ENCODE results near the gene BEX2. TPM values are rescaled to one million over a fixed set of nuclear protein-coding genes. Genes with fewer than 3 reads are reported as not detected.
A peak's percentile ranks its signal among the peaks of the same experiment; 100 is the strongest.

Gene BEX2
- total RNA-seq, 1 experiment from 2014 or later: 2.8 TPM

GRCh38 chrX:103357871-103358270 lies 47.1 kb upstream of the BEX2 start:
- TF ChIP-seq EZH2 (IDR thresholded peaks at IDR 0.05; ENCODE audit: low read length, unreplicated experiment) (no peak), EZH2phosphoT487 (IDR thresholded peaks at IDR 0.05; ENCODE audit: borderline replicate concordance, low read length) (no peak), CTCF (conservative IDR thresholded peaks at IDR 0.05; ENCODE audit: low read depth, low read length) (no peak)
- H3K36me3 ChIP-seq (ENCODE audit: low read depth, low read length): no peaks in the 10 kb centered on the region
- H3K79me2 ChIP-seq (ENCODE audit: low read length): peaks cover 16% of the 10 kb centered on the region
- CTCF ChIA-PET: no interaction called here
- BruUV-seq (replicated peaks): no TSS peak
- no peak overlapping the region for H3K9ac ChIP-seq (ENCODE audit: low read length)
- peak overlapping the region; percentile 92; the same call in 1 of the 2 replicates for H3K4me3 ChIP-seq (ENCODE audit: low read length)
- H4K20me1 ChIP-seq (ENCODE audit: low read length): no peaks in the 10 kb centered on the region
- peak overlapping the region; percentile 92 for H3K4me2 ChIP-seq (ENCODE audit: low read length)
- no peak overlapping the region for H3K27ac ChIP-seq (ENCODE audit: low read length)
- DNase-seq: no peak
- no peaks in the 10 kb centered on the region for H3K9me2 ChIP-seq (replicated peaks; ENCODE audit: low read length)
- no peaks in the 10 kb centered on the region for H3K27me3 ChIP-seq (ENCODE audit: low read length)
- H3K9me3 ChIP-seq (ENCODE audit: low read length): no peaks in the 10 kb centered on the region
- H2AFZ ChIP-seq (ENCODE audit: low read length): no peak overlapping the region
- H3K4me1 ChIP-seq (ENCODE audit: insufficient read depth, low read length): peaks cover 18% of the 10 kb centered on the region; the same call in 1 of the 2 replicates
- POLR2A ChIA-PET (ENCODE audit: unreplicated experiment): no interaction called here
- ATAC-seq: no peak
- no peaks in the 10 kb centered on the region for H3F3A ChIP-seq (ENCODE audit: low read length, unreplicated experiment)
- intact Hi-C loops (cut with micrococcal nuclease): loop anchor here (5.0 kb wide), 1 partner anchor 104 kb away; no protein-coding TSS in a partner anchor

GRCh38 chrX:103356858-103357257 lies 46.1 kb upstream of the BEX2 start:
- peak; percentile 7 for DNase-seq
- Histone ChIP-seq H4K20me1 (ENCODE audit: low read length) (no peaks in the 10 kb centered on the region), H3K27ac (ENCODE audit: low read length) (0 out of 2 replicates have a peak overlapping the region, but pooled peaks have one; percentile 20), H3K9me2 (replicated peaks; ENCODE audit: low read length) (no peaks in the 10 kb centered on the region), H3K4me1 (ENCODE audit: insufficient read depth, low read length) (peaks cover 8% of the 10 kb centered on the region; the same call in 1 of the 2 replicates), H3F3A (ENCODE audit: low read length, unreplicated experiment) (no peaks in the 10 kb centered on the region), H3K9me3 (ENCODE audit: low read length) (no peaks in the 10 kb centered on the region), H3K27me3 (ENCODE audit: low read length) (no peaks in the 10 kb centered on the region), H3K9ac (ENCODE audit: low read length) (peak overlapping the region; percentile 90), H3K4me3 (ENCODE audit: low read length) (peak overlapping the region; percentile 92), H3K79me2 (ENCODE audit: low read length) (peaks cover 16% of the 10 kb centered on the region), H3K4me2 (ENCODE audit: low read length) (peak overlapping the region; percentile 92), H2AFZ (ENCODE audit: low read length) (peak overlapping the region; percentile 98), H3K36me3 (ENCODE audit: low read depth, low read length) (no peaks in the 10 kb centered on the region)
- TSS peak; percentile 80 for BruUV-seq (replicated peaks)
- intact Hi-C loops (cut with micrococcal nuclease): loop anchor here (5.0 kb wide), 1 partner anchor 105 kb away; no protein-coding TSS in a partner anchor
- ATAC-seq: peak; percentile 48
- POLR2A ChIA-PET (ENCODE audit: unreplicated experiment): no interaction called here
- CTCF ChIA-PET: interaction anchor here (0.6 kb wide), 1 partner anchor 108 kb away, joined by 4 read pairs; no protein-coding TSS in a partner anchor
- TF ChIP-seq CTCF (conservative IDR thresholded peaks at IDR 0.05; ENCODE audit: low read depth, low read length) (no peak), EZH2 (IDR thresholded peaks at IDR 0.05; ENCODE audit: low read length, unreplicated experiment) (no peak), EZH2phosphoT487 (IDR thresholded peaks at IDR 0.05; ENCODE audit: borderline replicate concordance, low read length) (no peak)

Measured in PC-3 (cell line).